ENCODE data around the gene CXCL13.
"Not testable (repeated sequence)": the region's sequence is repeated elsewhere in the genome, so short reads cannot be mapped to it uniquely, and the experiment has no call there.

The CXCL13 gene

GRCh38 chr4:77613267-77613666, 7.6 kb downstream of the CXCL13 start:
- DNase-seq, result no peak

GRCh38 chr4:77615153-77615552, 9.5 kb downstream of the CXCL13 start:
- no peak for DNase-seq

DNA sequence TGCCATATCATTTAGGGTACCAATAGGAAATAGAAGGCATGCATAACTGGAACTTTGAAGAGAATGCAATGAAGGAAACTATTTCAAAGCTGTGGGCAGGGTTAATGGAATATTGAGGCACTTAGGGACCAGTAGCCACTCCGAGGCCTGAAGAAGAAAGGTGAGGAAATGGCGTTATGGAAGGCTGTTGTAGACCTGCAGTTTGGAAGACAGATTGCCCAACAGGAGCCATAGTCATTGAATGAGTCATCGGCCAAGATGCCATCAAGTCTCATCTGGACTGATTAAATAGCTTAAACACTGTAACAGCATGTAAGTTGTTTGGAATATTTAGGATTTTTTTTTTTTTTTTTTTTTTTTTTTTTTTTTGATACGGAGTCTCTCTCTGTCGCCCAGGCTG, 11.6 kb downstream of the CXCL13 start:
- DNase-seq, result no peak

GRCh38 chr4:77618383-77619241, 13.0 kb downstream of the CXCL13 start:
- DNase-seq, result peak; percentile 30

- DNase-seq, result no peak
Observed at GRCh38 chr4:77619408-77619807, 13.8 kb downstream of the CXCL13 start.

DNA sequence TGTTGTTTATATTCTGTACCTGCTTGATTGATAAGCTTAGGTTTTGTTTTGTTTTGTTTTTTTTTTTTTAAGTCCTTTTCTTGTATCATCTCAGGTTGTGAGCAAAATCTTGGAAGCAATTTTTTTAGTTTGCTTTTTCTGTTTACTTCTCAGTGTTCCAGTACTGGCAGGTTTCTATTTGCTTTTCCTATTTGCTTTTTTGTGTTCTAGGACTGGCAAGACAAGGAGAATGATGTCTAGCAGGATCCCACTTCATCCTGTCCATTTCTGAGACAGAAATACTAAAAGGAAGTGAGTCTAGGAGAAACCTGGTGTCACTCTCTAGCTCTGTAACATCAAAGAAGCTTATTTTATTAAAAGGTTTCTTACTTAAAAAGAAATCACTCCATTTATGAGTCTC, 15.6 kb downstream of the CXCL13 start:
- DNase-seq, result no peak

DNA sequence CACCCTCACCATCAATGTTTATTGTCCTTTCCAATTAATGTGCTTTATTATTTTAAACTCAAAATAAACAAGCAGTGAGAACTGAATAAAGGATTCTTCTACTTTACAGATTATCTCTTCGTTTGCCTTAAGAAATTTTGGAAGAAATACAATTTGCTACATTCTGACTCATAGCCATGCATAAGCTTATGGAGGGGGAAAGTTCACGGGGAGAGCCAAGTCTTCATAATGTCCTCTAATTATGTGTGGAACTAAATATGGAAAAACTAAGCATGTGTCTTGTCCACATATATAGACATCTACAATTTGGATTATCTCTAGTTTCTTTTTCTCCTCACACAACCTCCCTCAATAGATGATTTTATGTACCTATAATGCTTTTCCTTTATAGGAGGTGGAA, 17.5 kb downstream of the CXCL13 start:
- no peak for DNase-seq

DNA sequence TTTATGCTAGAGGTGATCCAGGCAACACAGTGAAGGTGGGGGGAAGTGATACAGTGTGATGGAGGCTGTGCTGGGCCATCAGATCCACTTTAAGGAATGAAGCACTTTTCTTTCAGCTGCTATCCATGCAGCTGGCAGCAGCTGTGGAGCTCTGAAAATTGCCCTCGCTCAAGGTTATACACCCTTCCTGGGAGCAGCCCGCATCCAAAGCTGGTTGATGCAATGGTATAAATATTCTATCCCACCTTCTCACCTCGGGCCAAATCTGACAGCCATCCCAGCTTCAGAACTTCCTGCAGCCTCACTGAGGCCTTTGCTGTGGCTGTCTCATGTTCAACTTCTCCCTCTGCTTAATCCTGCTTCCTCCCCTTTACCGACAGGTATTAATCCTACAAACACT, 18.6 kb downstream of the CXCL13 start:
- DNase-seq, result no peak

- no peak for DNase-seq
Observed at GRCh38 chr4:77625485-77625884, 19.9 kb downstream of the CXCL13 start.

DNA sequence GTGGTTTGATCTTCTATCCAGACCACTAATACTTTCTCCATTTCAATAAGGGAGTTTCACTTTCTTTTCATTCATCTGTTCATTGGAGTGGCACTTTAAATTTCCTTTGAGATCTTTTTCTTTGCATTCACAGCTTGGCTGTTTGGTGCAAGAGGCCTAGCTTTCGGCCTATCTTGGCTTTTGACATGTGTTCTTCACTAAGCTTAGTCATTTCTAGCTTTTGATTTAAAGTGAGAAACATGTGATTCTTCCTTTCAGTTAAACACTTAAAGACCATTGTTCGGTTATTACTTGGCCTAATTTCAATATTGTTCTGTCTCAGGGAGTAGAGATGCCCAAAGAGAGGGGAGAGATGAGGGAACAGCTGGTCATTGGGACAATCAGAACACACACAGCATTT, 24.3 kb downstream of the CXCL13 start:
- no peak for DNase-seq

- DNase-seq, result no peak
Observed at GRCh38 chr4:77631276-77631675, 25.7 kb downstream of the CXCL13 start.

DNA sequence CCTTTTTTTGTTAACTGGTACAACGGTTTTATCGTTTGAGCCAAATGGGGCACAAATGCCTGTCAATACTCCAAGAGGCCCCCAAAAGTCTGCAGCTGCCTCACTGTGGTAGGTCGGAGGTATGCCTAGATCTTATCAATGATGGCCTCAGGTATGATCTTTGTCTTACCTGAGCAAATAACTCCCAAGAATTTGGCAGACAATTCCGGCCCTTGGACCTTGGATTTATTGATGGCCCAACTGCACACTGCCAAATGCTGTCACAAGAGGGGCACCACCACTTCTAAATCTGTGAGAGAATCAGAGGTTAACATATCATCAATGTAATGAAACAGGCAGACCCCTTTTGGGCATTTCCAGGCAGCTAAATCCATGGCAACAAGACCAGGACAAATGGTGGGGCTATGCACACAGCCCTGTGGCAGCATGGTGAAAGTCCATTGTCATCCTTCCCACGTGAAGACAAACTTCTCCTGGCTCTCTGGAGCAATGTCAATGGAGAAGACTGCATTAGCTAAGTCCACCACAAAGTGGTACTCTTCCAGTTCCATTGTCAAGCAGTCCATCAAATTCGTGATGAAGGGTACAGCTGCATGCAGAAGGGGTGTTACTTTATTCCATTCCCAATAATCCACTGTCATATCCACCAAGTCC, 28.6 kb downstream of the CXCL13 start:
- DNase-seq, result no peak

- no peak for DNase-seq
Observed at GRCh38 chr4:77635246-77635645, 29.6 kb downstream of the CXCL13 start.

- no peak for DNase-seq
Observed at GRCh38 chr4:77635876-77636275, 30.3 kb downstream of the CXCL13 start.

GRCh38 chr4:77636902-77637301, 31.3 kb downstream of the CXCL13 start:
- no peak for DNase-seq

DNA sequence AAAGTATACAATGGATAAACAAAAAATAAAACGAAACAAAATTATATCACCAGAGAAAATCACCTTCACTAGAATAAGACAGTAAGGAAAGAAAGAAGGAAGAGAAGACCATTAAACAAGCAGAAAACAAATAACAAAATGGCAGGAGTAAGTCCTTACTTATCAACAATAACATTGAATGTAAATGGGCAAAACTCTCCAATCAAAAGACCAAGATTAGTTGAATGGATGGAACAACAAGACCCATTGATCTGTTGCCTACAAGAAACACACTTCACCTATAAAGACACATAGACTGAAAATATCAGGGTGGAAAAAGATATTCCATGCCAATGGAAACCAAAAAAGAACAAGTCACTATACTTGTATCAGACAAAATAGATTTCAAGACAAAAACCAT, 38.4 kb downstream of the CXCL13 start:
- not testable (repeated sequence) for DNase-seq

DNA sequence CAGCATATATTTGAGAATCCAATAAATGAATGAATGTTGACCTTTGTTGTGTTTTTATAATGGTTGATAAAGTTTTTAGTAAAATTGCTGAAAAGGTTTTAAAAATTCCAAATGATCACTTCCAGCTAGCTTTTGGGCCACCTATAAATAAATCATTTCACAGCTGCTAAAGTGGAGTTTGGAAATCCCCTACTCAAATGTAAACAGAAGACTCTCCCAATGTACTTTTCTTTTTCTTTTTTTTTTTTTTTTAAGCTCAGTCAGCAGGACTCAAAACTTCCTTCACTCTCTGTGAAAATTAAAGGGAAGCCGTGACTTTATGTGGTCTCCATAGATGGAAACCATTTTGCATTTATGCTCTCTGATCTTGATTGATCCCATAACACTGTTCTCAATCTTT, 45.2 kb downstream of the CXCL13 start:
- DNase-seq, result no peak

GRCh38 chr4:77651820-77652219, 46.2 kb downstream of the CXCL13 start:
- no peak for DNase-seq

DNA sequence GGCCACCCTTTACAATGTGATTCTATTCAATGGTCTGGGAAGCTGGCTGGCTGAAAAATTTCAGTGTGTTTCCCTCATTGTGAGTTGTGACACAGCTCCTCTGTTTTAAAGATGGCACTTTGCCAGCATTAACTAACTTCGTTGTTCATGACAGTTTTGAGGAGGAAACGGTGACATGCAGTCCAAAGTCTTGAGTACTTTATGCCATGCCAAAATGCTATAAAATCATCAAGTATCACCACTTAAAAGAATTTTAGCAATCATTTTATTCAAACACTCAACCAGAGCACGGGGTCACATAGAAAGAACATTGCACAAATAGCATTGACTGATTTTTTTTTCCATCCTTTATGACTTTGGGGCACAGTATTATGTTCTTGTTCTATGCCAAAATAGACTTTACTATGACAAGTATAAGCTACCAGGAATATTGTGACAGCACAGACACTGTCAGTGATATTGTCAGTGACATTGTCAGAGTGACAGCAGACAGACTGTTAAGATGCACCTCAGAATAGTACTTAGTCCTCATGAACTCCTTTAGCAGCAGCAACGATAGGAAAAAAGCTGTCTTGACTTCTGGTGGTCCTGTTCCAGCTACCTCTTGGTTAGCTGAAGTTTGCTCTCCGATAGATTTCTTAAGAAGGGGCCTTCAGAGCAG, 46.7 kb downstream of the CXCL13 start:
- no peak for DNase-seq

- DNase-seq, result no peak
Observed at GRCh38 chr4:77653162-77653758, 47.6 kb downstream of the CXCL13 start.

- DNase-seq, result not testable (repeated sequence)
Observed at GRCh38 chr4:77660318-77660717, 54.7 kb downstream of the CXCL13 start.

Data from activated CD4-positive, alpha-beta T cell treated with anti-CD3 and anti-CD28 coated beads for 1 hour (primary cell).